OCI-LY1 (cell line): ENCODE data around the gene SEZ6.

ENCODE experiments used
- H2AFZ ChIP-seq: fragments of 200-600 bp; sonication (generic), shearing (Covaris generic); 2 replicates; pipeline ENCODE4 v1.6.0; 2014; ENCODE audit warnings: antibody characterized with exemption, mild to moderate bottlenecking, low read length
- H3F3A ChIP-seq: fragments of 200-600 bp; sonication (generic), shearing (Covaris generic); 2 replicates; pipeline ENCODE4 v1.6.0; 2014; ENCODE audit warnings: mild to moderate bottlenecking, antibody characterized with exemption, low read length, moderate library complexity; ENCODE audit not compliant: insufficient read depth
- H3K27ac ChIP-seq: fragments of 200-600 bp; sonication (generic); 2 replicates; pipeline ENCODE4 v1.5.1; 2014; ENCODE audit warnings: low read length, mixed run types, mild to moderate bottlenecking, low read depth; ENCODE audit not compliant: poor library complexity, severe bottlenecking
- H3K27me3 ChIP-seq: fragments of 200-600 bp; sonication (generic); 2 replicates; pipeline ENCODE4 v1.6.0; 2014; ENCODE audit warnings: antibody characterized with exemption, mild to moderate bottlenecking, low read length, moderate library complexity; ENCODE audit not compliant: insufficient read depth
- H3K36me3 ChIP-seq: fragments of 200-600 bp; sonication (generic); 2 replicates; pipeline ENCODE4 v1.6.1; 2014; ENCODE audit warnings: mild to moderate bottlenecking, antibody characterized with exemption, low read length, moderate library complexity, mixed read lengths; ENCODE audit not compliant: insufficient read depth
- H3K4me1 ChIP-seq: fragments of 200-600 bp; sonication (generic); 2 replicates; pipeline ENCODE4 v1.5.1; 2014; ENCODE audit warnings: mild to moderate bottlenecking, low read length, moderate library complexity; ENCODE audit not compliant: insufficient read depth, severe bottlenecking
- H3K4me2 ChIP-seq: fragments of 200-600 bp; sonication (generic), shearing (Covaris generic); 2 replicates; pipeline ENCODE4 v1.6.1; 2014; ENCODE audit warnings: low read length
- H3K4me3 ChIP-seq: fragments of 200-600 bp; sonication (generic); 2 replicates; pipeline ENCODE4 v1.5.1; 2014; ENCODE audit warnings: low read length, low read depth, mild to moderate bottlenecking, mixed read lengths; ENCODE audit not compliant: poor library complexity, severe bottlenecking
- H3K79me2 ChIP-seq: fragments of 200-600 bp; shearing (Covaris generic); 2 replicates; pipeline ENCODE4 v1.6.1; 2016; ENCODE audit warnings: mixed run types, low read length, mixed read lengths; ENCODE audit not compliant: insufficient read depth
- H3K9ac ChIP-seq: fragments of 200-600 bp; sonication (generic), shearing (Covaris generic); 2 replicates; pipeline ENCODE4 v1.6.1; 2014; ENCODE audit warnings: mild to moderate bottlenecking, low read length, mixed read lengths
- H3K9me2 ChIP-seq: fragments of 200-600 bp; sonication (generic), shearing (Covaris generic); 2 replicates; pipeline ENCODE4 v1.6.1; 2014; ENCODE audit warnings: low read depth, mild to moderate bottlenecking, low read length, mixed read lengths
- H3K9me3 ChIP-seq: fragments of 200-600 bp; shearing (Covaris generic); 2 replicates; pipeline ENCODE4 v1.6.1; 2014; ENCODE audit warnings: low read length, mixed read lengths
- H4K20me1 ChIP-seq: fragments of 200-600 bp; sonication (generic), shearing (Covaris generic); 2 replicates; pipeline ENCODE4 v1.6.0; 2016; ENCODE audit warnings: mild to moderate bottlenecking, low read length; ENCODE audit not compliant: insufficient read depth
- EZH2 ChIP-seq: fragments of 200-600 bp; sonication (generic), shearing (Covaris generic); IDR thresholded peaks from 2 replicates; pipeline ENCODE4 v1.8.0; 2017; ENCODE audit warnings: borderline replicate concordance, mixed run types, mild to moderate bottlenecking, antibody characterized with exemption, low read length, moderate library complexity, mixed read lengths
- TF ChIP-seq, protein P1 (sequence below): fragments of 200-600 bp; sonication (generic), shearing (Covaris generic); IDR thresholded peaks from 2 replicates; pipeline ENCODE4 v1.5.1; 2017; ENCODE audit warnings: mild to moderate bottlenecking, antibody characterized with exemption, low read length, moderate library complexity, mixed read lengths

The SEZ6 gene

DNA sequence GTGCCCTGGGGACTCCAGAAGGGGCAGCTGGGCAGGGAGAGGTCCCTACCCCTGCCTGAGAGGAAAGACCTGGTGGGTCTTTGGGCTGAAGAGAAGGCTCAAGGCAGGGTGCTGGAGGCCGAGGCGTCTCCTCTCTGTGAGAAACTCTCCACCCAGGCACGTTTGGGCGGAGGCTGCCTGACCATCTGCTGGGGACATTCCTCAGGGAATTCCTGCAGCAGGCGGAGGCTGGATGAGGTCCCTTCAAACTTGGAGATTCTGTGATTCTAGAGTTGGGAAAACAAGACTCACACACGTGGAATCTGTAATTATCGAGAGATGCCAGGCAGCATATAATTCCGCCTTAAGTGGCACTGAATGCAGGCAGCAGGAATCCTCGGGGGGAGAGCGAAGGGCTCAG is 33.4 kb downstream of the SEZ6 start:
- Histone ChIP-seq H3K79me2 (no peaks in the 10 kb centered on the region), H3K27me3 (0 out of 2 replicates have a peak, but pooled peaks cover 10% of the 10 kb centered on the region), H3K9me2 (no peaks in the 10 kb centered on the region), H3K4me2 (no peak overlapping the region), H3K9ac (no peak overlapping the region), H2AFZ (no peak overlapping the region), H3K36me3 (no peaks in the 10 kb centered on the region), H3F3A (no peaks in the 10 kb centered on the region), H3K27ac (no peak overlapping the region), H3K4me3 (no peak overlapping the region), H3K4me1 (no peaks in the 10 kb centered on the region), H4K20me1 (no peaks in the 10 kb centered on the region), H3K9me3 (no peaks in the 10 kb centered on the region)
- no peak for TF ChIP-seq EZH2
- TF ChIP-seq, protein P1, sequence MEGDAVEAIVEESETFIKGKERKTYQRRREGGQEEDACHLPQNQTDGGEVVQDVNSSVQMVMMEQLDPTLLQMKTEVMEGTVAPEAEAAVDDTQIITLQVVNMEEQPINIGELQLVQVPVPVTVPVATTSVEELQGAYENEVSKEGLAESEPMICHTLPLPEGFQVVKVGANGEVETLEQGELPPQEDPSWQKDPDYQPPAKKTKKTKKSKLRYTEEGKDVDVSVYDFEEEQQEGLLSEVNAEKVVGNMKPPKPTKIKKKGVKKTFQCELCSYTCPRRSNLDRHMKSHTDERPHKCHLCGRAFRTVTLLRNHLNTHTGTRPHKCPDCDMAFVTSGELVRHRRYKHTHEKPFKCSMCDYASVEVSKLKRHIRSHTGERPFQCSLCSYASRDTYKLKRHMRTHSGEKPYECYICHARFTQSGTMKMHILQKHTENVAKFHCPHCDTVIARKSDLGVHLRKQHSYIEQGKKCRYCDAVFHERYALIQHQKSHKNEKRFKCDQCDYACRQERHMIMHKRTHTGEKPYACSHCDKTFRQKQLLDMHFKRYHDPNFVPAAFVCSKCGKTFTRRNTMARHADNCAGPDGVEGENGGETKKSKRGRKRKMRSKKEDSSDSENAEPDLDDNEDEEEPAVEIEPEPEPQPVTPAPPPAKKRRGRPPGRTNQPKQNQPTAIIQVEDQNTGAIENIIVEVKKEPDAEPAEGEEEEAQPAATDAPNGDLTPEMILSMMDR: no peak

DNA sequence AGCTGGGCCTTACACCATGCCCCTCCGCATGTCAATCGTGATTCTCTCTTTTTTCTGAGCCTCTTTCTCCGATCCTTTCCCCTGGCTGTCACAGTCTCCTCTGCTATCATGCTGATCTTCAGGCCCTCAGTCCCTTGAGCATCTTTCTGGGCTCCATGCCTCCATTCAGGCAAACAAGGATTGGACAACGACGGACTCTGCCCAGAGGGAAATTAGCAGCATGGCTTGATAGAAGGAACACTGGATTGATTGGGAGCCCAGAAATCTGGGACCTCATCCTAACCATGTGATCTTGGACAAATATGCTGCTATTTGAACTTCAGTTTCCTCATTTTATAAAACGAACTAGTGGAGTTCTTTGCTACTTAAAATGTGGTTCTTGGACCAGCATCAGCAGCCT is 35.0 kb downstream of the SEZ6 start:
- Histone ChIP-seq H3F3A (no peaks in the 10 kb centered on the region), H3K9me2 (no peaks in the 10 kb centered on the region), H3K27me3 (0 out of 2 replicates have a peak, but pooled peaks cover 10% of the 10 kb centered on the region), H3K4me2 (no peak overlapping the region), H4K20me1 (no peaks in the 10 kb centered on the region), H3K4me1 (no peaks in the 10 kb centered on the region), H3K9me3 (no peaks in the 10 kb centered on the region), H3K79me2 (no peaks in the 10 kb centered on the region), H3K27ac (no peak overlapping the region), H2AFZ (no peak overlapping the region), H3K36me3 (no peaks in the 10 kb centered on the region), H3K9ac (no peak overlapping the region), H3K4me3 (no peak overlapping the region)
- TF ChIP-seq EZH2: no peak
- TF ChIP-seq, protein P1: no peak

DNA sequence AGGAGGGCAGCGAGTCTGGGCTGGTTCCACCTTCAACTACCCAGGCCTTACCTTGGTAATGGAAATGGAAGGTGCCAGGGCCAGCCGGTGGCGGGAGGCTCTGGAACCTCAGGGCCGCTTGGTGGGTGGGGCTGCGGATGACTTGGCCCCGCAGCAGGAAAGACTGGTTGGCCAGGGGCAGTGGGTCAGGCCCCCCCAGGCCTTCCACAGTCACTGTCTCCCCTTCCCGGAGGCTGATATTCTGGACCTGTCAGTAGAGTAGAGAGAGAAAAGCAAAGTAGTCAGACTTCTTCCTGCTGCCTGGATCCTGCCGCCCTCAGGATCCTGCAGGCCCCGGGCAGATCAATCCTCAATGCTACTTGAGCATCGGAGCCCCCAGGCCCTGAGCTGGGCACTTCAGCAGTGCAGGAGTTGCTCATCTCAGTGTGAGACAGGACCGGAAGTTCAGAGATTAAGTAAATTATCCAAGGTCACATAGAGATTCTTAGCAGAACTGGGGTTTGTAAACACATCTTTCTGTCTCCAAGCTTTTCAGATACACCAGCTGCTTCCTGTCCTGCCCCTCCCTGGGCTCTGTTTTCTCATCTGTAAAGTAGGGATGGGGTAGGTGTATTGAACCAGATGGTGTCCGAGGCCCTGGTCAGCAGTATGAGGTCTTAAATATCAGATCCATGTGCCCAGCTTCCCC is 36.0 kb downstream of the SEZ6 start:
- Histone ChIP-seq H3K9ac (no peak overlapping the region), H3K4me3 (no peak overlapping the region), H2AFZ (no peak overlapping the region), H3K9me3 (no peaks in the 10 kb centered on the region), H3K4me1 (no peaks in the 10 kb centered on the region), H4K20me1 (no peaks in the 10 kb centered on the region), H3K79me2 (no peaks in the 10 kb centered on the region), H3K4me2 (no peak overlapping the region), H3K36me3 (no peaks in the 10 kb centered on the region), H3K27me3 (0 out of 2 replicates have a peak, but pooled peaks cover under 1% of the 10 kb centered on the region), H3K27ac (no peak overlapping the region), H3F3A (no peaks in the 10 kb centered on the region), H3K9me2 (no peaks in the 10 kb centered on the region)
- TF ChIP-seq, protein P1: no peak
- no peak for TF ChIP-seq EZH2
